Suppressor macrophage treated with lipopolysaccharide for 4 hours (primary cell): ENCODE measurements around the gene CTDSP1.

Experiments used
- DNase-seq: peaks from one replicate; pipeline ENCODE4 v3.0.0-alpha.2; 2020

Gene CTDSP1

GRCh38 chr2:218399391-218400166 lies at the start of gene CTDSP1:
TSS of gene CTDSP1 (plus strand) at chr2:218399868. CDS start at chr2:218400091, 223 bp downstream.
- DNase-seq = peak; percentile 97

- no peak for DNase-seq
Measured at GRCh38 chr2:218354045-218354444, 45.6 kb upstream of the CTDSP1 start.

- no peak for DNase-seq
Measured at GRCh38 chr2:218354850-218355443, 44.7 kb upstream of the CTDSP1 start.

- DNase-seq = no peak
Measured at GRCh38 chr2:218357236-218358177, 42.2 kb upstream of the CTDSP1 start.

- peak; percentile 89 for DNase-seq
Measured at GRCh38 chr2:218360453-218360852, 39.2 kb upstream of the CTDSP1 start.

GRCh38 chr2:218362606-218363005 lies 37.1 kb upstream of the CTDSP1 start:
- no peak for DNase-seq

- DNase-seq = peak; percentile 47
Measured at GRCh38 chr2:218363736-218364135, 35.9 kb upstream of the CTDSP1 start.

GRCh38 chr2:218364196-218364595 lies 35.5 kb upstream of the CTDSP1 start:
- DNase-seq = no peak

- DNase-seq = no peak
Measured at GRCh38 chr2:218366621-218367414, 32.9 kb upstream of the CTDSP1 start.

GRCh38 chr2:218367415-218368149 lies 32.1 kb upstream of the CTDSP1 start:
- peak; percentile 98 for DNase-seq

- DNase-seq = no peak
Measured at GRCh38 chr2:218368150-218368528, 31.5 kb upstream of the CTDSP1 start.

GRCh38 chr2:218368621-218369153 lies 31.0 kb upstream of the CTDSP1 start:
- peak; percentile 38 for DNase-seq

GRCh38 chr2:218369330-218369729 lies 30.3 kb upstream of the CTDSP1 start:
- DNase-seq = peak; percentile 37

- DNase-seq = peak; percentile 96
Measured at GRCh38 chr2:218370410-218371063, 29.1 kb upstream of the CTDSP1 start.

- peak; percentile 61 for DNase-seq
Measured at GRCh38 chr2:218371983-218372350, 27.7 kb upstream of the CTDSP1 start.

- DNase-seq = no peak
Measured at GRCh38 chr2:218374795-218375194, 24.9 kb upstream of the CTDSP1 start.

- DNase-seq = no peak
Measured at GRCh38 chr2:218375212-218375611, 24.5 kb upstream of the CTDSP1 start.

- DNase-seq = peak; percentile 95
Measured at GRCh38 chr2:218378053-218378452, 21.6 kb upstream of the CTDSP1 start.

- peak; percentile 93 for DNase-seq
Measured at GRCh38 chr2:218381916-218382366, 17.7 kb upstream of the CTDSP1 start, which contains the start of gene SLC11A1. TSS of gene SLC11A1 (plus strand) at chr2:218382273. CDS start at chr2:218382369, 96 bp downstream.

GRCh38 chr2:218382785-218383184 lies 16.9 kb upstream of the CTDSP1 start:
- DNase-seq = no peak
